HL-60/S4 treated with phorbol 12-myristate 13-acetate at 8.2 ng/mL for 4 days and 3 days (cell line): ENCODE results near the gene FRMD4A.
"Not testable (repeated sequence)": the region's sequence is repeated elsewhere in the genome, so short reads cannot be mapped to it uniquely, and the experiment has no call there.

ENCODE experiments used
- in situ Hi-C: fragments of 300-500 bp; cut with MboI; formaldehyde crosslinking; loops from 2 replicates; pipeline ENCODE4 v1.15.0; 2022; ENCODE audit warnings: low sequenced_read_pairs

Gene FRMD4A

GRCh38 chr10:14244147-14244546 lies 86.6 kb downstream of the FRMD4A start:
- in situ Hi-C loops, result no loop called here

GRCh38 chr10:14243221-14243620 lies 87.5 kb downstream of the FRMD4A start:
- in situ Hi-C loops, result no loop called here

GRCh38 chr10:14241196-14241595 lies 89.5 kb downstream of the FRMD4A start:
- in situ Hi-C loops, result no loop called here

- in situ Hi-C loops, result no loop called here
These were observed 90.2 kb downstream of the FRMD4A start for GRCh38 chr10:14240253-14241189.

GRCh38 chr10:14238659-14239058 lies 92.1 kb downstream of the FRMD4A start:
- in situ Hi-C loops, result not testable (repeated sequence)

- in situ Hi-C loops, result no loop called here
These were observed 94.4 kb downstream of the FRMD4A start for GRCh38 chr10:14236341-14236740.

GRCh38 chr10:14235566-14236195 lies 95.0 kb downstream of the FRMD4A start:
- in situ Hi-C loops, result no loop called here

GRCh38 chr10:14233566-14233965 lies 97.2 kb downstream of the FRMD4A start:
- in situ Hi-C loops, result no loop called here

- in situ Hi-C loops, result not testable (repeated sequence)
These were observed 101.9 kb downstream of the FRMD4A start for GRCh38 chr10:14228798-14229197.

- in situ Hi-C loops, result no loop called here
These were observed 105.3 kb downstream of the FRMD4A start for GRCh38 chr10:14225379-14225778.

GRCh38 chr10:14220026-14220425 lies 110.7 kb downstream of the FRMD4A start:
- in situ Hi-C loops, result no loop called here

- in situ Hi-C loops, result no loop called here
These were observed 111.3 kb downstream of the FRMD4A start for GRCh38 chr10:14219411-14219810.

- in situ Hi-C loops, result no loop called here
These were observed 115.1 kb downstream of the FRMD4A start for GRCh38 chr10:14215641-14216040.

- in situ Hi-C loops, result not testable (repeated sequence)
These were observed 117.0 kb downstream of the FRMD4A start for GRCh38 chr10:14213703-14214102.

- in situ Hi-C loops, result no loop called here
These were observed 119.1 kb downstream of the FRMD4A start for GRCh38 chr10:14211610-14212009.

GRCh38 chr10:14208231-14208630 lies 122.5 kb downstream of the FRMD4A start:
- in situ Hi-C loops, result no loop called here

GRCh38 chr10:14205233-14205632 lies 125.5 kb downstream of the FRMD4A start:
- in situ Hi-C loops, result no loop called here

GRCh38 chr10:14200698-14201544 lies 129.8 kb downstream of the FRMD4A start:
- in situ Hi-C loops, result no loop called here

GRCh38 chr10:14199098-14199497 lies 131.6 kb downstream of the FRMD4A start:
- in situ Hi-C loops, result not testable (repeated sequence)

- in situ Hi-C loops, result no loop called here
These were observed 132.6 kb downstream of the FRMD4A start for GRCh38 chr10:14198078-14198477.

GRCh38 chr10:14196113-14196512 lies 134.6 kb downstream of the FRMD4A start:
- in situ Hi-C loops, result no loop called here
